ENCODE measurements around the gene KRTAP9-1. TPM values are rescaled to one million over a fixed set of nuclear protein-coding genes. Genes with fewer than 3 reads are reported as not detected.

Gene KRTAP9-1
- total and polyA plus RNA-seq, 9 donors = not detected

GRCh38 chr17:41184480-41184961 lies 5.2 kb upstream of the KRTAP9-1 start, which contains the start of gene KRTAP4-1:
Gene KRTAP4-1 (minus strand): TSS chr17:41184911. CDS start chr17:41184854, 57 bp downstream.
- 40 to 49% (median 47%) methylated on average over 9 of the region's 9 CpGs for WGBS, 3 donors

GRCh38 chr17:41185001-41185400 lies 4.7 kb upstream of the KRTAP9-1 start:
- no peaks in the 10 kb centered on the region for H3K9me3 ChIP-seq
- H3K27me3 ChIP-seq = no peaks in the 10 kb centered on the region
- TF ChIP-seq CTCF (IDR thresholded peaks at IDR 0.05) (no peak), EP300 (IDR thresholded peaks at IDR 0.05) (no peak), POLR2A (IDR thresholded peaks at IDR 0.05) (no peak)
- H3K27ac ChIP-seq = no peak overlapping the region
- intact Hi-C loops (cut with DNase I) = no loop called here
- no peaks in the 10 kb centered on the region for H3K36me3 ChIP-seq
- H3K4me3 ChIP-seq = no peak overlapping the region
- DNase-seq = no peak
- no peaks in the 10 kb centered on the region for H3K4me1 ChIP-seq (ENCODE audit: insufficient read depth)
- WGBS, 3 donors = 64 to 67% (median 67%) methylated on average over 1 of the region's 1 CpG

More at GRCh38 chr17:41184480-41184961, 5.2 kb upstream of the KRTAP9-1 start, which contains the start of gene KRTAP4-1:
- no peaks in the 10 kb centered on the region for H3K9me3 ChIP-seq
- no peak within 1 kb of the TSS for H3K4me3 ChIP-seq
- no peak for DNase-seq
- TF ChIP-seq CTCF (IDR thresholded peaks at IDR 0.05) = no peak
- intact Hi-C loops (cut with DNase I) = no loop called here
- no peaks in the 10 kb centered on the region for H3K4me1 ChIP-seq (ENCODE audit: insufficient read depth)
- no peaks in the 10 kb centered on the region for H3K27me3 ChIP-seq
- H3K36me3 ChIP-seq = no peaks in the 10 kb centered on the region
- no peak within 1 kb of the TSS for H3K27ac ChIP-seq

GRCh38 chr17:41186872-41187271 lies 2.8 kb upstream of the KRTAP9-1 start:
- TF ChIP-seq EP300 (IDR thresholded peaks at IDR 0.05) = no peak
- no peak for TF ChIP-seq POLR2A (IDR thresholded peaks at IDR 0.05)
- no peak for TF ChIP-seq CTCF (IDR thresholded peaks at IDR 0.05)
- intact Hi-C loops (cut with DNase I) = no loop called here
- Histone ChIP-seq H3K4me3 (no peak overlapping the region), H3K4me1 (ENCODE audit: insufficient read depth) (no peaks in the 10 kb centered on the region), H3K27me3 (no peaks in the 10 kb centered on the region), H3K9me3 (no peaks in the 10 kb centered on the region), H3K27ac (no peak overlapping the region), H3K36me3 (no peaks in the 10 kb centered on the region)
- 76 to 79% (median 78%) methylated on average over 2 of the region's 2 CpGs for WGBS, 3 donors
- no peak for DNase-seq

GRCh38 chr17:41190328-41190727 lies 641 bp downstream of the KRTAP9-1 start:
- intact Hi-C loops (cut with DNase I) = no loop called here
- TF ChIP-seq CTCF (IDR thresholded peaks at IDR 0.05) = no peak
- no peak for TF ChIP-seq EP300 (IDR thresholded peaks at IDR 0.05)
- no peak for TF ChIP-seq POLR2A (IDR thresholded peaks at IDR 0.05)
- 86 to 90% (median 86%) methylated on average over 3 of the region's 3 CpGs for WGBS, 3 donors
- Histone ChIP-seq H3K27me3 (no peaks in the 10 kb centered on the region), H3K9me3 (no peaks in the 10 kb centered on the region), H3K27ac (no peak overlapping the region), H3K36me3 (no peaks in the 10 kb centered on the region), H3K4me1 (ENCODE audit: insufficient read depth) (no peaks in the 10 kb centered on the region), H3K4me3 (no peak overlapping the region)
- DNase-seq = no peak
